ENCODE data around the gene SRGAP2C. TPM values are rescaled to one million over a fixed set of nuclear protein-coding genes. Genes with fewer than 3 reads are reported as not detected.
"Not testable (repeated sequence)": the region's sequence is repeated elsewhere in the genome, so short reads cannot be mapped to it uniquely, and the experiment has no call there.

The SRGAP2C gene
- polyA plus RNA-seq, 1 donor (not counting 4 experiments of a cell fraction or from before 2014, with no cell fraction given): 4.5 TPM

GRCh38 chr1:121271143-121271715 is 86.5 kb downstream of the SRGAP2C start:
- H3K4me2 ChIP-seq (ENCODE audit: control insufficient read depth, extremely low read depth, insufficient read depth, low read depth, low read length); H3K27ac ChIP-seq (ENCODE audit: control insufficient read depth, insufficient read depth, low read length); H3K9ac ChIP-seq (ENCODE audit: control insufficient read depth, extremely low read depth, insufficient read depth, low read length); H4K20me1 ChIP-seq (ENCODE audit: control insufficient read depth, extremely low read depth, insufficient read depth, low read length); H3K36me3 ChIP-seq (ENCODE audit: control insufficient read depth in 2 of 2, extremely low read depth in 1 of 2, insufficient read depth in 2 of 2, low read length in 2 of 2); dilution Hi-C loops (cut with MboI; ENCODE audit: extremely low pct_ligation_motif_present, low sequenced_read_pairs); H2AFZ ChIP-seq (ENCODE audit: control insufficient read depth, low read length); H3K4me1 ChIP-seq (ENCODE audit: control insufficient read depth, extremely low read depth, insufficient read depth, low read length); DNase-seq (ENCODE audit: low read depth, low spot score); H3K27me3 ChIP-seq (ENCODE audit: control insufficient read depth, extremely low read depth, insufficient read depth, low read length); H3K9me1 ChIP-seq (ENCODE audit: control insufficient read depth, extremely low read depth, insufficient read depth, low read length); H3K9me3 ChIP-seq (ENCODE audit: control insufficient read depth, low read depth, low read length); H3K79me2 ChIP-seq (ENCODE audit: control insufficient read depth, insufficient read depth, low read length); H3K4me3 ChIP-seq (ENCODE audit: control insufficient read depth in 2 of 3, extremely low read depth in 1 of 3, insufficient read depth in 2 of 3, low read depth in 1 of 3, low read length in 3 of 3); FAIRE-seq: not testable (repeated sequence)

DNA sequence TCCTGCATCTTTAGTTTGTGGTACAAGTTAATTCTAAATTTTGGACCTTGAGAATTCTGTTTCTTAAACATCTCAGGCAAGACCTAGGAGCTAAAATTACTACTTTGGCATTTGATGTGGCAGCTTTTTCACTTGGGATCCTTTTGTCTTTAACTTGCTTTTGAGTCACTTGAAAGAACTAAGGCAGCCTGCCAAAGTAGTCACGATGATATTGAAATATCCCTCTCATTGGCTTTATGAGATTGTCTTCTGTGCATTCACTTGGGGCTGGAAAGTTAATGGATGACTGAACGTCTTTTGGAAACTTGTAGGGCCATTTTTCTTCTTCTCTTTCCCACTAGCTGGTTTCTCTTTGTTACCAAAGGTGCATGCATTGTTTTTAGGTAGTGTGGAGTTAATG is 90.7 kb downstream of the SRGAP2C start:
- H3K36me3 ChIP-seq (ENCODE audit: control insufficient read depth in 2 of 2, extremely low read depth in 1 of 2, insufficient read depth in 2 of 2, low read length in 2 of 2); H3K27ac ChIP-seq (ENCODE audit: control insufficient read depth, insufficient read depth, low read length); H3K9me1 ChIP-seq (ENCODE audit: control insufficient read depth, extremely low read depth, insufficient read depth, low read length); DNase-seq (ENCODE audit: low read depth, low spot score); H3K27me3 ChIP-seq (ENCODE audit: control insufficient read depth, extremely low read depth, insufficient read depth, low read length); H2AFZ ChIP-seq (ENCODE audit: control insufficient read depth, low read length); FAIRE-seq; H3K9ac ChIP-seq (ENCODE audit: control insufficient read depth, extremely low read depth, insufficient read depth, low read length); H3K4me2 ChIP-seq (ENCODE audit: control insufficient read depth, extremely low read depth, insufficient read depth, low read depth, low read length); H3K9me3 ChIP-seq (ENCODE audit: control insufficient read depth, low read depth, low read length); H3K4me1 ChIP-seq (ENCODE audit: control insufficient read depth, extremely low read depth, insufficient read depth, low read length); H3K79me2 ChIP-seq (ENCODE audit: control insufficient read depth, insufficient read depth, low read length); H3K4me3 ChIP-seq (ENCODE audit: control insufficient read depth in 2 of 3, extremely low read depth in 1 of 3, insufficient read depth in 2 of 3, low read depth in 1 of 3, low read length in 3 of 3); H4K20me1 ChIP-seq (ENCODE audit: control insufficient read depth, extremely low read depth, insufficient read depth, low read length); dilution Hi-C loops (cut with MboI; ENCODE audit: extremely low pct_ligation_motif_present, low sequenced_read_pairs): not testable (repeated sequence)

GRCh38 chr1:121278202-121278601 is 93.4 kb downstream of the SRGAP2C start:
- H3K36me3 ChIP-seq (ENCODE audit: control insufficient read depth in 2 of 2, extremely low read depth in 1 of 2, insufficient read depth in 2 of 2, low read length in 2 of 2); H3K9me1 ChIP-seq (ENCODE audit: control insufficient read depth, extremely low read depth, insufficient read depth, low read length); H3K4me1 ChIP-seq (ENCODE audit: control insufficient read depth, extremely low read depth, insufficient read depth, low read length); FAIRE-seq; H3K9me3 ChIP-seq (ENCODE audit: control insufficient read depth, low read depth, low read length); H4K20me1 ChIP-seq (ENCODE audit: control insufficient read depth, extremely low read depth, insufficient read depth, low read length); H3K4me2 ChIP-seq (ENCODE audit: control insufficient read depth, extremely low read depth, insufficient read depth, low read depth, low read length); H3K27me3 ChIP-seq (ENCODE audit: control insufficient read depth, extremely low read depth, insufficient read depth, low read length); dilution Hi-C loops (cut with MboI; ENCODE audit: extremely low pct_ligation_motif_present, low sequenced_read_pairs); H3K4me3 ChIP-seq (ENCODE audit: control insufficient read depth in 2 of 3, extremely low read depth in 1 of 3, insufficient read depth in 2 of 3, low read depth in 1 of 3, low read length in 3 of 3); H3K27ac ChIP-seq (ENCODE audit: control insufficient read depth, insufficient read depth, low read length); H3K79me2 ChIP-seq (ENCODE audit: control insufficient read depth, insufficient read depth, low read length); DNase-seq (ENCODE audit: low read depth, low spot score); H2AFZ ChIP-seq (ENCODE audit: control insufficient read depth, low read length); H3K9ac ChIP-seq (ENCODE audit: control insufficient read depth, extremely low read depth, insufficient read depth, low read length): not testable (repeated sequence)

DNA sequence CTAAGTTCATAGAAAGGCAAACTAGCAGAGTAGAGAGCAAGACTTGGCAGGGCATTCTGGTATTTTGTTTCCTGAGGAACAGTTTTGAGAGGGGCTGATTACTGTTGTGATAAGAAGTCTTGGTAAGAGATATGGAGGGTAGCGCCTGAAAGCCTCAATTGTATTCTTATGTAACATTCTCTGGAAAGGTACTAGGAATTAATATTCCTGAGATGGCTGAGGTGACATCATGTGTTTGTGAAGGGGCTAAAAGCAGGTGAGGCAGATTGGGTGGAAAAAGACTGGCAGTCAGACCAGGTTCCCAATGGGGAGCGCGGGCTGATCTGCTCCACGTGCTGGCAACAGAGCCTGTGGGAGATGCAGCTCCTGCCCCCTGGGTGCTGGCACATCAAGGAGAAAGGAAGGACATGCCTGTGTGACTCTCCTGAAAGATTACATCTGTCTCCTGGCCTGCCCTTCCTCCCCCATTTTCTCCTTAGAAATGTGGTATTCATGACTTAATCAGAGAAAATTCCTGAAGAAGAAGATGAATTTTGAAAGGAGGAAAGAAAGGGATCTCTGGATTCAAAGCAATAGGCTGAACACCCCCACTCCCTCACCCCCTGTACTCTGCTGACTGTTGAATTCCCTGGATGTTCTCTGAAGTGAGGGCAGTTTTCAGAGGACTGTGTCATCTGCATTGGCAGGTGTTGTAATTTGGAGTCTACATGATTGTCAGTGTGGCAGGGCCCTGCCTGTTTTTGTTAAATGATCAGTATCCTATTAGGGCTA is 94.2 kb downstream of the SRGAP2C start:
- H4K20me1 ChIP-seq (ENCODE audit: control insufficient read depth, extremely low read depth, insufficient read depth, low read length); H3K9ac ChIP-seq (ENCODE audit: control insufficient read depth, extremely low read depth, insufficient read depth, low read length); dilution Hi-C loops (cut with MboI; ENCODE audit: extremely low pct_ligation_motif_present, low sequenced_read_pairs); H3K4me1 ChIP-seq (ENCODE audit: control insufficient read depth, extremely low read depth, insufficient read depth, low read length); H3K79me2 ChIP-seq (ENCODE audit: control insufficient read depth, insufficient read depth, low read length); H3K4me3 ChIP-seq (ENCODE audit: control insufficient read depth in 2 of 3, extremely low read depth in 1 of 3, insufficient read depth in 2 of 3, low read depth in 1 of 3, low read length in 3 of 3); H3K27me3 ChIP-seq (ENCODE audit: control insufficient read depth, extremely low read depth, insufficient read depth, low read length); H3K4me2 ChIP-seq (ENCODE audit: control insufficient read depth, extremely low read depth, insufficient read depth, low read depth, low read length); H3K9me3 ChIP-seq (ENCODE audit: control insufficient read depth, low read depth, low read length); FAIRE-seq; H3K9me1 ChIP-seq (ENCODE audit: control insufficient read depth, extremely low read depth, insufficient read depth, low read length); H3K36me3 ChIP-seq (ENCODE audit: control insufficient read depth in 2 of 2, extremely low read depth in 1 of 2, insufficient read depth in 2 of 2, low read length in 2 of 2); DNase-seq (ENCODE audit: low read depth, low spot score); H3K27ac ChIP-seq (ENCODE audit: control insufficient read depth, insufficient read depth, low read length); H2AFZ ChIP-seq (ENCODE audit: control insufficient read depth, low read length): not testable (repeated sequence)

DNA sequence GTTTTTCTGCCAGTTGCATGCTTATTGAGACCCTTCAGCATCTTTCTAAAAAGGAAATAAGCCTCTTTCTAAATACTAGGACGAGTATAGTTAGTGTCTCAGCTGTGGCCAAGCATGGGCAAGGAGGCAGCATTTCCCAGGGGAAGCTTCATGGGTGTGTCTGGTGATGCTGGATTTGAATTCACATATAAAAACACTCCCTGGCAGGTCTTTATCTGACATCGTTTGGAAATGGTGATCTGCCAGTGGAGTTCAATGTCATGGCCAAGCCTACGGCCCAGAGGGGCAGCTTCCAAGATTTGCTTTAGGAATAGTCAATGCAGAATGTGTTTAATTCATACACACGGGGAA is 94.7 kb downstream of the SRGAP2C start:
- H3K27ac ChIP-seq (ENCODE audit: control insufficient read depth, insufficient read depth, low read length); DNase-seq (ENCODE audit: low read depth, low spot score); H3K36me3 ChIP-seq (ENCODE audit: control insufficient read depth in 2 of 2, extremely low read depth in 1 of 2, insufficient read depth in 2 of 2, low read length in 2 of 2); H3K9me1 ChIP-seq (ENCODE audit: control insufficient read depth, extremely low read depth, insufficient read depth, low read length); H3K27me3 ChIP-seq (ENCODE audit: control insufficient read depth, extremely low read depth, insufficient read depth, low read length); H3K4me2 ChIP-seq (ENCODE audit: control insufficient read depth, extremely low read depth, insufficient read depth, low read depth, low read length); H3K4me1 ChIP-seq (ENCODE audit: control insufficient read depth, extremely low read depth, insufficient read depth, low read length); H3K79me2 ChIP-seq (ENCODE audit: control insufficient read depth, insufficient read depth, low read length); H3K4me3 ChIP-seq (ENCODE audit: control insufficient read depth in 2 of 3, extremely low read depth in 1 of 3, insufficient read depth in 2 of 3, low read depth in 1 of 3, low read length in 3 of 3); FAIRE-seq; dilution Hi-C loops (cut with MboI; ENCODE audit: extremely low pct_ligation_motif_present, low sequenced_read_pairs); H3K9ac ChIP-seq (ENCODE audit: control insufficient read depth, extremely low read depth, insufficient read depth, low read length); H2AFZ ChIP-seq (ENCODE audit: control insufficient read depth, low read length); H4K20me1 ChIP-seq (ENCODE audit: control insufficient read depth, extremely low read depth, insufficient read depth, low read length); H3K9me3 ChIP-seq (ENCODE audit: control insufficient read depth, low read depth, low read length): not testable (repeated sequence)
